Esophagus (tissue), 2 donors: ENCODE data around the gene DCHS2. TPM values are rescaled to one million over a fixed set of nuclear protein-coding genes. Genes with fewer than 3 reads are reported as not detected.

ENCODE experiments used
- H3K27ac ChIP-seq, 2 donors: one replicate each; pipeline ENCODE4 v1.5.1; 2013; ENCODE audit warnings: low read depth in 2 of 2, mild to moderate bottlenecking in 2 of 2, inconsistent platforms in 1 of 2, low read length in 1 of 2, moderate library complexity in 1 of 2
- H3K27me3 ChIP-seq, 2 donors: one replicate each; pipeline ENCODE4 v1.6.1; 2013; ENCODE audit warnings: low read length in 2 of 2, control low read depth in 1 of 2, mild to moderate bottlenecking in 1 of 2; ENCODE audit not compliant: insufficient read depth in 2 of 2, control insufficient read depth in 1 of 2
- H3K36me3 ChIP-seq, 2 donors: one replicate each; pipeline ENCODE4 v1.6.1; 2013; ENCODE audit warnings: low read length in 1 of 2; ENCODE audit not compliant: control insufficient read depth in 2 of 2, insufficient read depth in 2 of 2
- H3K4me1 ChIP-seq, 2 donors: one replicate each; pipeline ENCODE4 v1.6.1; 2013; ENCODE audit warnings: low read length in 1 of 2; ENCODE audit not compliant: control insufficient read depth in 2 of 2, insufficient read depth in 2 of 2
- H3K4me3 ChIP-seq, 2 donors: one replicate each; pipeline ENCODE4 v1.5.1; 2013; ENCODE audit warnings: low read length in 2 of 2, mild to moderate bottlenecking in 2 of 2, low read depth in 1 of 2, moderate library complexity in 1 of 2
- H3K9me3 ChIP-seq, 2 donors: one replicate each; pipeline ENCODE4 v1.6.1; 2013; ENCODE audit warnings: mild to moderate bottlenecking in 2 of 2, low read depth in 1 of 2, low read length in 1 of 2, moderate library complexity in 1 of 2; ENCODE audit not compliant: control insufficient read depth in 2 of 2, insufficient read depth in 1 of 2
- WGBS, 2 donors: extraction: QIAGEN DNeasy Blood & Tissue Kit; methylation state at CpG; one replicate each; pipeline ENCODE4 v1.1.7; 2013; 5-methylcytosine and 5-hydroxymethylcytosine counted together
- polyA plus RNA-seq, 2 donors: library from polyadenylated mRNA; stranded (reverse); fragments of 200-250 nt; gene quantifications; one replicate each; pipeline ENCODE4 v1.2.3, GENCODE V29; 2013
- donor health status: healthy with polysubstance abuse.
- donor health status: Bipolar disorder and iron deficiency.

DCHS2 gene
- polyA plus RNA-seq, 2 donors: 0.02 TPM

GRCh38 chr4:154475820-154476219, 15.8 kb downstream of the DCHS2 start:
- Histone ChIP-seq H3K4me1 (no peaks in the 10 kb centered on the region), H3K4me3 (no peak overlapping the region), H3K9me3 (no peaks in the 10 kb centered on the region), H3K36me3 (no peaks in the 10 kb centered on the region), H3K27ac (no peak overlapping the region), H3K27me3 (no peaks in the 10 kb centered on the region)
- 35 to 45% methylated on average over 1 of the region's 1 CpG for WGBS, 2 donors

DNA sequence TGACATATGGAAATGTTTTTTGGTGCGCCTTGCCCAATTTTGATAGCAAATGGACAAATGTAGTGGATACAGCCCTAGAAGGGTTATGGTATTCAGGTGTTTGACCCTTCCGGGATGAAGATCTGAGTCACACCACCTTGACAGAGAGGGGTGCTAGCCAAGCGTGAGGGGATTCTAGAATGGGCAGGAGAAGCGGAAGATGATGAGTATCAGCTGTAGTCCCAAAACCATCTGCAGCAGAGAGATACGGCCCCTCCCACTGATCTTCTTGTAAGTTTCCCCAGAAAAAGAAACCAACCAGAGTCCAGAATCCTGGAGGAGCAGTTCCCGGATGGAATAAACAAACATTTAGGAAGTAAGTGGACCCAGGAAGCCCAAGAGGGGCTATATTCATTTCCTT, 18.1 kb downstream of the DCHS2 start:
- H3K9me3 ChIP-seq: no peaks in the 10 kb centered on the region
- no peaks in the 10 kb centered on the region for H3K27me3 ChIP-seq
- no peak overlapping the region for H3K27ac ChIP-seq
- no peaks in the 10 kb centered on the region for H3K4me1 ChIP-seq
- H3K36me3 ChIP-seq: no peaks in the 10 kb centered on the region
- no peak overlapping the region for H3K4me3 ChIP-seq
- 76 to 79% methylated on average over 6 of the region's 6 CpGs for WGBS, 2 donors

DNA sequence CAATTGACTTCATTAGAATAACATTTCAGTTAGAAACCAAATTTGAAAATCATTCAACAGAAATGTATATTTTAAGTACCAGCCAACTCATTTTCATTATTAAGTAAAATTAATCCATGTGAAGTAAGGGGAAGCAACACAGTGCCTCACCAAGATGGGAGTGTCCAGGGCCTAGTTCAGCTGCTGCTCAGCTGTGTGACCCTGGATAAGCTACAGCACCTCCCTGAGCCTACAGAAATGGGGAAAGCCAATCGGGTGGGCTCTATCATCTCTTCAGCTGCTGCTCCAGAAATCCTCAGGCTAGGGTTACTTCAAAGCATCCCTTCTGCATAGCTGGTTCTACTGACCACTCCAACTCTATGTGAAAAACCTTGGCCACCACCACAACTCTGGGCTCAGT, 18.7 kb downstream of the DCHS2 start:
- Histone ChIP-seq H3K4me3 (no peak overlapping the region), H3K27me3 (no peaks in the 10 kb centered on the region), H3K4me1 (no peaks in the 10 kb centered on the region), H3K27ac (no peak overlapping the region), H3K36me3 (no peaks in the 10 kb centered on the region), H3K9me3 (no peaks in the 10 kb centered on the region)
- WGBS, 2 donors: 83 to 95% methylated on average over 1 of the region's 1 CpG

GRCh38 chr4:154471526-154472331, 19.9 kb downstream of the DCHS2 start:
- WGBS, 2 donors: 17 to 35% methylated on average over 4 of the region's 4 CpGs
- H3K9me3 ChIP-seq: no peaks in the 10 kb centered on the region

DNA sequence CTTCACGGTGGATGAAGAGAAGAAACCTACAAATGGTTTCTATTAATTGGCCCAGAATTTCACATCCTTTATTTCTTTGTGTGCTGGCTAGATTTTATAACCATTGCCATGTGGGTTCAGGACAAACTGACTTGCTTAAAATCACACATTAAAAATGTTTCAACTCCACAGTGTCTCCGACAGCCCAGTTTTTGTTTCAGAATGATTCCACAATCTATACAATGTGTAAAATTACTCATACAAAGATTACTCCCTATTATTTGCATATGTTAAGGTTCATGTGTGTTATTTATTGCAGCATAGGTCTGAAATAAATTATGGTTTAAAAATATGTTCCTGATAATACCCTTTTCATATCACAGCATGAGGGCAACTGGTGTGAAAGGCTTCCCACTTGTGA, 20.6 kb downstream of the DCHS2 start:
- Histone ChIP-seq H3K4me1 (no peaks in the 10 kb centered on the region), H3K27me3 (no peaks in the 10 kb centered on the region), H3K4me3 (no peak overlapping the region), H3K36me3 (no peaks in the 10 kb centered on the region), H3K9me3 (no peaks in the 10 kb centered on the region), H3K27ac (no peak overlapping the region)
- 36 to 50% methylated on average over 2 of the region's 2 CpGs for WGBS, 2 donors

More at GRCh38 chr4:154471526-154472331, 19.9 kb downstream of the DCHS2 start:
- Histone ChIP-seq H3K4me3 (no peak overlapping the region), H3K27ac (no peak overlapping the region), H3K27me3 (no peaks in the 10 kb centered on the region), H3K36me3 (no peaks in the 10 kb centered on the region), H3K4me1 (no peaks in the 10 kb centered on the region)

DNA sequence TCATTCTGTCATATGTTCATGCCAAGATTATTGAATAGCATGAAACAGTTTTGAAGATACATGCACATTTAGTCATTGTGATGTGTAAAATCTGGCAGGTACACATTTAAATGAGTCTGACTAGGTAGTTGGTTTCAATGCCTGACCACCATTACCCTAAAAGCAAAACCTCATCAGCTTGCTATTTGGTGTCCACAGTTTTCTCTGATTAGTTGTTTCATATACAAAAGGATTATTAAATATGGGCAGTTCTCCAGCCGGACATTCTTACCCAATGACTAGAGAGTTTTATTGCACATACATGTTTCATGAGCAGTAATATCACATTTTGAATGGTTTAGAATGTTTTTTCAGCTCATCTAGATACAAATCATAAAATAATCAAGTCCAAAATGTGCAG, 23.7 kb downstream of the DCHS2 start:
- Histone ChIP-seq H3K27ac (no peak overlapping the region), H3K36me3 (no peaks in the 10 kb centered on the region), H3K4me3 (no peak overlapping the region), H3K9me3 (no peaks in the 10 kb centered on the region), H3K4me1 (no peaks in the 10 kb centered on the region), H3K27me3 (no peaks in the 10 kb centered on the region)
- 38 to 46% methylated on average over 1 of the region's 1 CpG for WGBS, 2 donors

GRCh38 chr4:154466336-154466735, 25.3 kb downstream of the DCHS2 start:
- no peak overlapping the region for H3K4me3 ChIP-seq
- no peaks in the 10 kb centered on the region for H3K4me1 ChIP-seq
- no peak overlapping the region for H3K27ac ChIP-seq
- H3K27me3 ChIP-seq: no peaks in the 10 kb centered on the region
- no peaks in the 10 kb centered on the region for H3K36me3 ChIP-seq
- WGBS, 2 donors: 86 to 95% methylated on average over 5 of the region's 5 CpGs
- H3K9me3 ChIP-seq: no peaks in the 10 kb centered on the region

GRCh38 chr4:154465085-154465484, 26.5 kb downstream of the DCHS2 start:
- H3K4me3 ChIP-seq: no peak overlapping the region
- H3K4me1 ChIP-seq: no peaks in the 10 kb centered on the region
- no peak overlapping the region for H3K27ac ChIP-seq
- no peaks in the 10 kb centered on the region for H3K9me3 ChIP-seq
- H3K27me3 ChIP-seq: no peaks in the 10 kb centered on the region
- H3K36me3 ChIP-seq: no peaks in the 10 kb centered on the region
- 69 to 70% methylated on average over 6 of the region's 6 CpGs for WGBS, 2 donors

DNA sequence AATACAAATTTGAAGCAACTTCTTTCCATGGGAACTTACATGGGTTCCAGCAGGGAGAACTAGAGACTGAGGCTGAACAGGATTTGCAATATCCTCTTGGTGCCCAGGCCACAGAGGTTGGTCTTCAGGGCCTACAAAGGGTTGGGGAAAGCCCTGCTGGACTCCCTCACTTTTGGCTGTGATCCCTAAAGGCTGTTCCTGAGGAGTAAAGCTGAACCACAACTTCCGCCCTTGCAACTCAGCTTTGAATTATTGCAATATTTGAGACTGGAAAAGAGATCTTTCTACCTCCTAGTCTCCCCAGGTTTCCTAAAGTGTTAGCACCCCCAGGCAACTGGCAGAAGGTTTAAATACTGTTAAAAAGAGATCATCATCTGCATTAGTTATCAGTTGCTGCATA, 26.9 kb downstream of the DCHS2 start:
- H3K9me3 ChIP-seq: no peaks in the 10 kb centered on the region
- 66 to 100% methylated on average over 1 of the region's 1 CpG for WGBS, 2 donors
- H3K4me1 ChIP-seq: no peaks in the 10 kb centered on the region
- H3K27me3 ChIP-seq: no peaks in the 10 kb centered on the region
- no peak overlapping the region for H3K4me3 ChIP-seq
- no peaks in the 10 kb centered on the region for H3K36me3 ChIP-seq
- no peak overlapping the region for H3K27ac ChIP-seq
